ENCODE results near the gene SCGB1A1. TPM values are rescaled to one million over a fixed set of nuclear protein-coding genes. Genes with fewer than 3 reads are reported as not detected.
A peak's percentile ranks its signal among the peaks of the same experiment; 100 is the strongest.

Gene SCGB1A1
- total RNA-seq, 1 experiment from 2014 or later, result not detected

DNA sequence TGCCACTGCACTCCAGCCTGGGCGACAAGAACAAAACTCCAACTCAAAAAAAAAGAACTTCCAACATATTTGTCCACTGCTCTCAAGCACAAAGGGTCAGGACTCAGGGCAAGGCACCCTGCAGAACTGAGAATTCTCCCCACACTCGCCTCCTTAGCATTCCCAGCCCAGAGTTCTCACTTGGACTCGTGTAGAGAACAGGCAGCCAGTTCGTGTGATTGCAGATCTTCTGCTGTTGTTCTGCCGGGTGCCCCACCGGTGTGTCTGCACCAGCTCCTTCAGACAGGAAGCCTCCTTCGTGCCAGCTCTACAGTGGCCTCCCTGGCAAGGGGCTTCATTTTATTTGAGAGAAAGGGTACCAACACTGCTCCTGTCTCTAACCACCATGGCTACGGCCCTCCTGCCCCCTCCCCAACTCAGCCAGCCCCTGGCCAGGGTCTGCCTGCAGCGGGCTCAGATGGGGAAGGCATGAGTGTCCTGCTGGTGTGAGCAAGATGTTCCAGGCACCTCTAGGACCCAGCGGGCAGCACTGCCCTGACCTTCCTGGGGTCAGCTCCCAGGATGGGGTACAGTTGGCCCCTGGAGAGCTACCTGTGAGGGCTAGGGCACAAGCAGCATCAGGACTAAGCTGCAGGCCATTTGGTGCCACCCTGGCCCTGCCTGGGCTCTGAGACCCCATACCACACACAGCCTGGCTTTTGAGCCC is 19.5 kb upstream of the SCGB1A1 start:
- Mint-ChIP-seq H3K36me3 (ENCODE audit: insufficient read depth, unreplicated experiment) (peaks cover 12% of the 10 kb centered on the region), H3K27me3 (ENCODE audit: insufficient read depth, unreplicated experiment) (no peaks in the 10 kb centered on the region), H3K4me3 (ENCODE audit: unreplicated experiment) (no peak overlapping the region), H3K9me3 (ENCODE audit: unreplicated experiment) (no peaks in the 10 kb centered on the region), H3K27ac (ENCODE audit: unreplicated experiment) (peak overlapping the region; percentile 91), H3K4me1 (ENCODE audit: low read depth, unreplicated experiment) (peaks cover 38% of the 10 kb centered on the region)
- H3K9me3 ChIP-seq, result no peaks in the 10 kb centered on the region
- H3K4me3 ChIP-seq (ENCODE audit: low read depth, low read length), result no peak overlapping the region
- ChIA-PET CTCF (interaction anchor here (1.0 kb wide), 1 partner anchor 25 kb away, joined by 3 read pairs; no protein-coding TSS in a partner anchor), POLR2A (interaction anchor here (0.6 kb wide), 1 partner anchor 175 kb away, joined by 3 read pairs; the partner anchor contains the start of gene EEF1G)
- TF ChIP-seq, protein P1, sequence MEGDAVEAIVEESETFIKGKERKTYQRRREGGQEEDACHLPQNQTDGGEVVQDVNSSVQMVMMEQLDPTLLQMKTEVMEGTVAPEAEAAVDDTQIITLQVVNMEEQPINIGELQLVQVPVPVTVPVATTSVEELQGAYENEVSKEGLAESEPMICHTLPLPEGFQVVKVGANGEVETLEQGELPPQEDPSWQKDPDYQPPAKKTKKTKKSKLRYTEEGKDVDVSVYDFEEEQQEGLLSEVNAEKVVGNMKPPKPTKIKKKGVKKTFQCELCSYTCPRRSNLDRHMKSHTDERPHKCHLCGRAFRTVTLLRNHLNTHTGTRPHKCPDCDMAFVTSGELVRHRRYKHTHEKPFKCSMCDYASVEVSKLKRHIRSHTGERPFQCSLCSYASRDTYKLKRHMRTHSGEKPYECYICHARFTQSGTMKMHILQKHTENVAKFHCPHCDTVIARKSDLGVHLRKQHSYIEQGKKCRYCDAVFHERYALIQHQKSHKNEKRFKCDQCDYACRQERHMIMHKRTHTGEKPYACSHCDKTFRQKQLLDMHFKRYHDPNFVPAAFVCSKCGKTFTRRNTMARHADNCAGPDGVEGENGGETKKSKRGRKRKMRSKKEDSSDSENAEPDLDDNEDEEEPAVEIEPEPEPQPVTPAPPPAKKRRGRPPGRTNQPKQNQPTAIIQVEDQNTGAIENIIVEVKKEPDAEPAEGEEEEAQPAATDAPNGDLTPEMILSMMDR (IDR thresholded peaks at IDR 0.05; ENCODE audit: insufficient read depth in 1 of 2, low read depth in 1 of 2, low read length in 1 of 2, severe bottlenecking in 1 of 2, unreplicated experiment in 1 of 2), result no peak
- no peak for DNase-seq
- no peaks in the 10 kb centered on the region for H3K36me3 ChIP-seq (ENCODE audit: control insufficient read depth, insufficient read depth, low read length)
- H3K27me3 ChIP-seq (replicated peaks; ENCODE audit: control insufficient read depth, insufficient read depth, low read length), result no peaks in the 10 kb centered on the region
- peaks cover 65% of the 10 kb centered on the region for H3K4me1 ChIP-seq
- intact Hi-C loops (cut with micrococcal nuclease; ENCODE audit: unreplicated experiment), result loop anchor here (10.0 kb wide), 1 partner anchor 275 kb away; the partner anchor contains the start of genes LBHD1, UBXN1 and UQCC3
- BruUV-seq (replicated peaks), result no TSS peak

DNA sequence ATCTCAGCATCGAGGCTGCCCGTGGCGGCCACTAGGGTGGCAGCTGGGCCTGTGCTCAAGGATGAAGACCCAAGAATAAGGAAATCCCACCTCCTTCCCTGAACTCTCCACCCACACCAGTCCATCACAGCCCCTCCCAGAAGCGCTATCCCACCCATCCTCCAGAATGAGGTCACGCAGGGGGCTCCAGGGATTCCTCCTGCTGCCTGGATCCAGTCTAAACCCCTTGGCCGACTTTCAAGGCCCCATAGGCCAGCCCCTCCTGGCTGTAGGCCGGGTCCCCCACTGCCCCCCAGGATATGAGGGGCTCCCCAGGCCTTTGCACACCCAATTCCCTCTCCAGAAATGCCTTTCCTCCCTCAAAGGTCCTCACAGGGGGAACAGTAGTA is 19.0 kb upstream of the SCGB1A1 start:
- H3K4me3 Mint-ChIP-seq (ENCODE audit: unreplicated experiment), result no peak overlapping the region
- H3K4me1 ChIP-seq, result peaks cover 60% of the 10 kb centered on the region
- CTCF ChIA-PET, result interaction anchor here (1.0 to 1.2 kb wide), 3 partner anchors 25 to 161 kb away, joined by 3 read pairs; no protein-coding TSS in a partner anchor
- POLR2A ChIA-PET, result no interaction called here
- no peak for DNase-seq
- no peaks in the 10 kb centered on the region for H3K27me3 ChIP-seq (replicated peaks; ENCODE audit: control insufficient read depth, insufficient read depth, low read length)
- TF ChIP-seq, protein P1 (IDR thresholded peaks at IDR 0.05; ENCODE audit: insufficient read depth in 1 of 2, low read depth in 1 of 2, low read length in 1 of 2, severe bottlenecking in 1 of 2, unreplicated experiment in 1 of 2), result no peak
- no peaks in the 10 kb centered on the region for H3K9me3 Mint-ChIP-seq (ENCODE audit: unreplicated experiment)
- no peaks in the 10 kb centered on the region for H3K36me3 ChIP-seq (ENCODE audit: control insufficient read depth, insufficient read depth, low read length)
- peaks cover 35% of the 10 kb centered on the region for H3K4me1 Mint-ChIP-seq (ENCODE audit: low read depth, unreplicated experiment)
- H3K9me3 ChIP-seq, result no peaks in the 10 kb centered on the region
- H3K27ac Mint-ChIP-seq (ENCODE audit: unreplicated experiment), result peak overlapping the region; percentile 26
- H3K36me3 Mint-ChIP-seq (ENCODE audit: insufficient read depth, unreplicated experiment), result peaks cover 14% of the 10 kb centered on the region
- no peak overlapping the region for H3K4me3 ChIP-seq (ENCODE audit: low read depth, low read length)
- H3K27me3 Mint-ChIP-seq (ENCODE audit: insufficient read depth, unreplicated experiment), result no peaks in the 10 kb centered on the region
- intact Hi-C loops (cut with micrococcal nuclease; ENCODE audit: unreplicated experiment), result loop anchor here (10.0 kb wide), 1 partner anchor 275 kb away; the partner anchor contains the start of genes LBHD1, UBXN1 and UQCC3
- no TSS peak for BruUV-seq (replicated peaks)

DNA sequence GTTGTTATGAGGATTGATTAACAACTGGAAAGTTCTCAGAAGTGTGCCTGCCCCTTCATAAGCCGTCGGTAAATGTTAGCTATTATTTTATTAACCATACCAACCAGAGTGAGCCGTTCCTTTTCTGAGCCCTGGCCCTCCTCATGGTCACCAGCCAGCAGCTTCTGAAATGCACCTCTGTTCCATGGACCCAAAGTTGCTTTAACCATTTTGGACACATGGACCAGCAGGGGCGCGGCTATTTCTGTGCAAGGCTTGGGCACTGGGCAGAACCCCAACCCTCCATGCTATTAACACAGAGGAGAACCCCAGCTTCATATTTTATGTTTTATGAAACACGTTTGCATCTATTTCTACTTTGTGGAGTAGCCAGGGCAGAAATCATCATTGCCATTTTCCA is 18.6 kb upstream of the SCGB1A1 start:
- peaks cover 18% of the 10 kb centered on the region for H3K36me3 Mint-ChIP-seq (ENCODE audit: insufficient read depth, unreplicated experiment)
- ChIA-PET POLR2A (no interaction called here), CTCF (interaction anchor here (1.0 to 1.2 kb wide), 2 partner anchors 159 to 160 kb away, joined by 3 read pairs; no protein-coding TSS in a partner anchor)
- intact Hi-C loops (cut with micrococcal nuclease; ENCODE audit: unreplicated experiment), result no loop called here
- Histone ChIP-seq H3K27me3 (replicated peaks; ENCODE audit: control insufficient read depth, insufficient read depth, low read length) (no peaks in the 10 kb centered on the region), H3K36me3 (ENCODE audit: control insufficient read depth, insufficient read depth, low read length) (no peaks in the 10 kb centered on the region), H3K4me1 (peaks cover 56% of the 10 kb centered on the region), H3K9me3 (no peaks in the 10 kb centered on the region), H3K4me3 (ENCODE audit: low read depth, low read length) (no peak overlapping the region)
- peak overlapping the region; percentile 26 for H3K27ac Mint-ChIP-seq (ENCODE audit: unreplicated experiment)
- peaks cover 31% of the 10 kb centered on the region for H3K4me1 Mint-ChIP-seq (ENCODE audit: low read depth, unreplicated experiment)
- no TSS peak for BruUV-seq (replicated peaks)
- TF ChIP-seq, protein P1 (IDR thresholded peaks at IDR 0.05; ENCODE audit: insufficient read depth in 1 of 2, low read depth in 1 of 2, low read length in 1 of 2, severe bottlenecking in 1 of 2, unreplicated experiment in 1 of 2), result no peak
- H3K9me3 Mint-ChIP-seq (ENCODE audit: unreplicated experiment), result no peaks in the 10 kb centered on the region
- H3K27me3 Mint-ChIP-seq (ENCODE audit: insufficient read depth, unreplicated experiment), result no peaks in the 10 kb centered on the region
- no peak for DNase-seq
- no peak overlapping the region for H3K4me3 Mint-ChIP-seq (ENCODE audit: unreplicated experiment)
